Psoas muscle (tissue), 8 donors: ENCODE measurements around the gene TUBG2. TPM values are rescaled to one million over a fixed set of nuclear protein-coding genes. Genes with fewer than 3 reads are reported as not detected.

Source experiments
- ATAC-seq, 4 donors: fragments of 200-7000 bp; cut with Tn5 transposase; one replicate each; pipeline ENCODE4 v1.9.1; 2020; ENCODE audit warnings: moderate library complexity in 3 of 4, mild to moderate bottlenecking in 2 of 4
- DNase-seq, 2 donors: peaks; one replicate each; pipeline ENCODE4 v3.0.0-alpha.2; 2020
- H3K27ac ChIP-seq: fragments of 200-600 bp; one replicate; pipeline ENCODE4 v1.8.0; 2022
- H3K27me3 ChIP-seq, 3 donors: fragments of 200-600 bp in 1 of 3; one replicate each; pipeline versions ENCODE4 v1.6.1 to v1.8.0; 2013 to 2022; ENCODE audit warnings: low read length in 2 of 3, mild to moderate bottlenecking in 2 of 3, moderate library complexity in 1 of 3; ENCODE audit not compliant: insufficient read depth in 3 of 3
- H3K36me3 ChIP-seq, 2 donors: fragments of 200-600 bp in 1 of 2; one replicate each; pipeline versions ENCODE4 v1.6.1 to v1.8.0; 2013 to 2022; ENCODE audit warnings: low read depth in 1 of 2, mild to moderate bottlenecking in 1 of 2, moderate library complexity in 1 of 2; ENCODE audit not compliant: insufficient read depth in 1 of 2
- H3K4me1 ChIP-seq: fragments of 200-600 bp; one replicate; pipeline ENCODE4 v1.8.0; 2022
- H3K4me3 ChIP-seq: fragments of 200-600 bp; one replicate; pipeline ENCODE4 v1.8.0; 2022; ENCODE audit warnings: mild to moderate bottlenecking
- H3K9me3 ChIP-seq: fragments of 200-600 bp; one replicate; pipeline ENCODE4 v1.8.0; 2022
- CTCF ChIP-seq: fragments of 200-600 bp; IDR thresholded peaks from one replicate; pipeline ENCODE4 v1.8.0; 2022; ENCODE audit warnings: antibody characterized with exemption
- WGBS, 3 donors: extraction: QIAGEN DNeasy Blood & Tissue Kit; methylation state at CpG; one replicate each; pipeline versions ENCODE4 v1.1.6 to v1.1.7; 2013; 5-methylcytosine and 5-hydroxymethylcytosine counted together
- intact Hi-C, 2 donors: fragments of 100-400 bp; cut with DNase I; formaldehyde crosslinking; loops; one replicate each; pipeline versions ENCODE4 v1.11.0 to v1.14.2; 2022
- polyA plus RNA-seq, 3 donors: library from polyadenylated mRNA; stranded (reverse); fragments of 200-250 nt; gene quantifications; one replicate each; pipeline ENCODE4 v1.2.3, GENCODE V29; 2013
- total RNA-seq, 4 donors: library from RNA; stranded (reverse); fragmentation: NEBNext Ultra II Directional in 2 of 4; extraction: Animal tissue kit (Norgen Biotek cat#: 25700) in 2 of 4; gene quantifications; one replicate each; pipeline versions ENCODE4 v1.2.1 to v1.2.4, GENCODE V29; 2021 to 2023
- donor health status: healthy with polysubstance abuse.
- donor health status: DM: no; HTN: no; CAD: no; lungs with moderate emphysema.
- donor health status: Bipolar disorder and iron deficiency.
- donor health status: healthy.
- donor health status: DM: yes; HTN: yes; CAD: no.
- donor health status: DM: no; HTN: no; CAD: no.
- donor health status: DM: no; HTN: no; CAD: no.
- donor health status: DM: yes; HTN: yes; CAD: no.

TUBG2 gene
- total and polyA plus RNA-seq, 7 donors: 2.7 to 11.9 (median 4.9) TPM

- ATAC-seq (no peak), DNase-seq (peak in 1 of 2 donors; percentile 69)
- Histone ChIP-seq H3K27ac (peak overlapping the region; percentile 81), H3K9me3 (no peaks in the 10 kb centered on the region), H3K4me3 (peak overlapping the region; percentile 96), H3K27me3 (no peaks in the 10 kb centered on the region), H3K4me1 (peaks cover 45% of the 10 kb centered on the region), H3K36me3 (peaks cover 0 to 6% of the 10 kb centered on the region in 2 donors)
- 36 to 49% (median 38%) methylated on average over 20 of the region's 20 CpGs for WGBS, 3 donors
- TF ChIP-seq CTCF: no peak
- intact Hi-C loops: no loop called here
These were observed 21.3 kb downstream of the TUBG2 start for GRCh38 chr17:42680331-42680808.

- Histone ChIP-seq H3K4me3 (peak within 1 kb of the TSS; percentile 64), H3K4me1 (peaks cover 45% of the 10 kb centered on the region), H3K27me3 (no peaks in the 10 kb centered on the region), H3K9me3 (no peaks in the 10 kb centered on the region), H3K36me3 (peaks cover 0 to 7% of the 10 kb centered on the region in 2 donors), H3K27ac (peak within 1 kb of the TSS; percentile 44)
- intact Hi-C loops: no loop called here
- DNase-seq (peak; percentile 74 to 75), ATAC-seq (no peak)
- TF ChIP-seq CTCF: no peak
- WGBS, 3 donors: 14 to 15% (median 15%) methylated on average over 19 to 22 of the region's 22 CpGs
These were observed 23.1 kb downstream of the TUBG2 start, which contains the start of gene CNTNAP1 for GRCh38 chr17:42681976-42682721. CNTNAP1 (plus strand) TSS chr17:42682531; CDS start chr17:42682830, 299 bp downstream.

GRCh38 chr17:42682722-42683403, 23.8 kb downstream of the TUBG2 start:
- intact Hi-C loops: no loop called here
- DNase-seq: peak; percentile 56 to 67
- H3K27me3 ChIP-seq: no peaks in the 10 kb centered on the region
- TF ChIP-seq CTCF: no peak
- H3K9me3 ChIP-seq: no peaks in the 10 kb centered on the region
- peak overlapping the region; percentile 44 for H3K27ac ChIP-seq
- no peak for ATAC-seq
- peaks cover 45% of the 10 kb centered on the region for H3K4me1 ChIP-seq
- H3K4me3 ChIP-seq: peak overlapping the region; percentile 64
- H3K36me3 ChIP-seq: peaks cover 0 to 15% of the 10 kb centered on the region in 2 donors
- WGBS, 3 donors: 1 to 2% (median 1%) methylated on average over 32 to 34 of the region's 34 CpGs

- peaks cover 0 to 21% of the 10 kb centered on the region in 2 donors for H3K36me3 ChIP-seq
- no peaks in the 10 kb centered on the region for H3K27me3 ChIP-seq
- 2 to 15% (median 8%) methylated on average over 21 to 25 of the region's 25 CpGs for WGBS, 3 donors
- TF ChIP-seq CTCF: no peak
- peak in 1 of 2 donors; percentile 80 for DNase-seq
- peak overlapping the region; percentile 64 for H3K4me3 ChIP-seq
- H3K27ac ChIP-seq: no peak overlapping the region
- H3K9me3 ChIP-seq: no peaks in the 10 kb centered on the region
- H3K4me1 ChIP-seq: peaks cover 44% of the 10 kb centered on the region
- ATAC-seq: peak; percentile 13 to 60 (median 34)
- intact Hi-C loops: no loop called here
These were observed 24.4 kb downstream of the TUBG2 start for GRCh38 chr17:42683407-42684034.
